ENCODE results near the gene IL4I1. TPM values are rescaled to one million over a fixed set of nuclear protein-coding genes. Genes with fewer than 3 reads are reported as not detected.

Gene IL4I1
- total RNA-seq, 4 donors from 2014 or later: 0.34 to 0.50 TPM; not detected in 2

GRCh38 chr19:49920624-49921363 is 24.1 kb upstream of the IL4I1 start:
- DNase-seq (ENCODE audit: extremely low spot score): no peak
- no peaks in the 10 kb centered on the region for H3K9me3 ChIP-seq
- H3K27me3 ChIP-seq: no peaks in the 10 kb centered on the region
- H3K4me1 ChIP-seq: peaks cover 3 to 36% (median 16%) of the 10 kb centered on the region in 4 donors
- peaks cover 9 to 85% (median 63%) of the 10 kb centered on the region in 4 donors for H3K36me3 ChIP-seq
- no peak overlapping the region for H3K4me3 ChIP-seq
- intact Hi-C loops (cut with DNase I): no loop called here
- TF ChIP-seq EP300 (IDR thresholded peaks at IDR 0.05) (no peak), CTCF (IDR thresholded peaks at IDR 0.05) (no peak), POLR2A (IDR thresholded peaks at IDR 0.05; ENCODE audit: low read depth) (no peak), POLR2AphosphoS5 (IDR thresholded peaks at IDR 0.05) (no peak)
- 95% methylated on average over 17 of the region's 24 CpGs for WGBS
- no peak overlapping the region for H3K27ac ChIP-seq (replicated peaks in 1 of 4)

GRCh38 chr19:49918089-49918488 is 21.4 kb upstream of the IL4I1 start:
- no peak for DNase-seq (ENCODE audit: extremely low spot score)
- Histone ChIP-seq H3K9me3 (no peaks in the 10 kb centered on the region), H3K27me3 (no peaks in the 10 kb centered on the region), H3K4me3 (no peak overlapping the region), H3K36me3 (peaks cover 9 to 80% (median 68%) of the 10 kb centered on the region in 4 donors), H3K27ac (replicated peaks in 1 of 4) (no peak overlapping the region), H3K4me1 (peaks cover 0 to 17% (median 4%) of the 10 kb centered on the region in 4 donors)
- 91% methylated on average over 8 of the region's 8 CpGs for WGBS
- TF ChIP-seq POLR2A (IDR thresholded peaks at IDR 0.05; ENCODE audit: low read depth): no peak
- TF ChIP-seq POLR2AphosphoS5 (IDR thresholded peaks at IDR 0.05): no peak
- TF ChIP-seq EP300 (IDR thresholded peaks at IDR 0.05): no peak
- no peak for TF ChIP-seq CTCF (IDR thresholded peaks at IDR 0.05)
- intact Hi-C loops (cut with DNase I): no loop called here

- WGBS: 81% methylated on average over 15 of the region's 21 CpGs
- no peak for DNase-seq (ENCODE audit: extremely low spot score)
- no peaks in the 10 kb centered on the region for H3K27me3 ChIP-seq
- H3K9me3 ChIP-seq: no peaks in the 10 kb centered on the region
- peaks cover 4 to 78% (median 61%) of the 10 kb centered on the region in 4 donors for H3K36me3 ChIP-seq
- no peak overlapping the region for H3K27ac ChIP-seq (replicated peaks in 1 of 4)
- intact Hi-C loops (cut with DNase I): no loop called here
- H3K4me3 ChIP-seq: no peak overlapping the region
- H3K4me1 ChIP-seq: peaks cover 0 to 14% (median 10%) of the 10 kb centered on the region in 4 donors
- no peak for TF ChIP-seq CTCF (IDR thresholded peaks at IDR 0.05)
- no peak for TF ChIP-seq POLR2AphosphoS5 (IDR thresholded peaks at IDR 0.05)
- no peak for TF ChIP-seq POLR2A (IDR thresholded peaks at IDR 0.05; ENCODE audit: low read depth)
- no peak for TF ChIP-seq EP300 (IDR thresholded peaks at IDR 0.05)
Measured at GRCh38 chr19:49916839-49917733, 20.4 kb upstream of the IL4I1 start.

DNA sequence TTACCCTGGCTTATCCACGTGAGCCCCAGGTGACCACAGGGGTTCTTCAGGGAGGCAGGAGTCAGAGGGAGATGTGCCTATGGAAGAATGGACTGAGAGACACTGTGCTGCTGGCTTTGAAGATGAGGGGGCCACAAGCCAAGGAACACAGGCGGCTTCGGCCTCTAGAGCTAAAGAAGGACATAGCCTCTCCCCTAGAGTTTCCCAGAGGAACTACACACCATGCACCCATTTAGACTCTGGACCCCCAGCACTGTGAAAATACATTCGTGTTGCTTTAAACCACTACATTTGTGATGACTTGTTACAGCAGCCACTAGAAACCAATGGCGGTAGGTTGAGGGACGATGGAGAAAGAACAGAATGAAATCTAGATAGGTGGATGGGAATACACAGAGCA is 18.6 kb upstream of the IL4I1 start:
- Histone ChIP-seq H3K27me3 (no peaks in the 10 kb centered on the region), H3K4me3 (no peak overlapping the region), H3K9me3 (no peaks in the 10 kb centered on the region), H3K36me3 (peaks cover 4 to 69% (median 52%) of the 10 kb centered on the region in 4 donors), H3K27ac (replicated peaks in 1 of 4) (no peak overlapping the region), H3K4me1 (peaks cover 0 to 26% (median 22%) of the 10 kb centered on the region in 4 donors)
- no peak for DNase-seq (ENCODE audit: extremely low spot score)
- intact Hi-C loops (cut with DNase I): no loop called here
- TF ChIP-seq CTCF (IDR thresholded peaks at IDR 0.05): no peak
- TF ChIP-seq POLR2A (IDR thresholded peaks at IDR 0.05; ENCODE audit: low read depth): no peak
- no peak for TF ChIP-seq EP300 (IDR thresholded peaks at IDR 0.05)
- TF ChIP-seq POLR2AphosphoS5 (IDR thresholded peaks at IDR 0.05): no peak
- 97% methylated on average over 6 of the region's 6 CpGs for WGBS

Measured in esophagus muscularis mucosa (tissue), 4 donors.